ENCODE results near the gene IFT20.

The IFT20 gene

GRCh38 chr17:28371245-28372202 lies 36.3 kb upstream of the IFT20 start, which contains the start of gene SARM1 (continued):
- TF ChIP-seq ZNF37A (tag by site-specific recombination; IDR thresholded peaks at IDR 0.05) (no peak), HOXA7 (CRISPR knock-in tag; IDR thresholded peaks at IDR 0.05; ENCODE audit: borderline replicate concordance) (no peak), SP2 (tag by site-specific recombination; IDR thresholded peaks at IDR 0.05) (peak; percentile 84), KLF1 (tag by site-specific recombination; IDR thresholded peaks at IDR 0.05) (peak; percentile 96), ZNF629 (tag by site-specific recombination; IDR thresholded peaks at IDR 0.05) (peak; percentile 25; the same call in 1 of the 2 replicates), PRDM4 (tag by site-specific recombination; IDR thresholded peaks at IDR 0.05) (0 out of 2 replicates have a peak, but pooled peaks have one; percentile 13), KLF16 (tag by site-specific recombination; IDR thresholded peaks at IDR 0.05) (peak; percentile 40), GLI2 (tag by site-specific recombination; IDR thresholded peaks at IDR 0.05; ENCODE audit: borderline replicate concordance, low read depth) (no peak), ZSCAN30 (tag by site-specific recombination; IDR thresholded peaks at IDR 0.05) (0 out of 2 replicates have a peak, but pooled peaks have one; percentile 48), ZNF433 (tag by site-specific recombination; IDR thresholded peaks at IDR 0.05; ENCODE audit: low read depth) (no peak), ZNF24 (tag by site-specific recombination; IDR thresholded peaks at IDR 0.05) (peak; percentile 65; the same call in 1 of the 2 replicates), SP3 (tag by site-specific recombination; IDR thresholded peaks at IDR 0.05) (peak; percentile 91), ZNF677 (tag by site-specific recombination; IDR thresholded peaks at IDR 0.05) (no peak), KLF10 (tag by site-specific recombination; IDR thresholded peaks at IDR 0.05) (peak; percentile 90), ZNF366 (tag by site-specific recombination; conservative IDR thresholded peaks at IDR 0.05) (peak; percentile 95), ZBTB7A (tag by site-specific recombination; IDR thresholded peaks at IDR 0.05; ENCODE audit: low read depth) (0 out of 2 replicates have a peak, but pooled peaks have one; percentile 33), IKZF3 (tag by site-specific recombination; IDR thresholded peaks at IDR 0.05) (peak; percentile 47), ZNF658 (tag by site-specific recombination; IDR thresholded peaks at IDR 0.05) (no peak), ZNF473 (tag by site-specific recombination; IDR thresholded peaks at IDR 0.05) (no peak), GLIS2 (tag by site-specific recombination; IDR thresholded peaks at IDR 0.05) (peak; percentile 84), CTCF (tag by site-specific recombination; IDR thresholded peaks at IDR 0.05) (0 out of 2 replicates have a peak, but pooled peaks have one; percentile 23), ZNF133 (tag by site-specific recombination; IDR thresholded peaks at IDR 0.05) (peak; percentile 26; the same call in 1 of the 2 replicates), ZFP37 (tag by site-specific recombination; IDR thresholded peaks at IDR 0.05) (peak; percentile 67; the same call in 1 of the 2 replicates), TCF7L2 (IDR thresholded peaks at IDR 0.05; ENCODE audit: borderline replicate concordance, low read depth, low read length) (peak; percentile 46; the same call in 1 of the 2 replicates)
- TF ChIP-seq, protein P1, sequence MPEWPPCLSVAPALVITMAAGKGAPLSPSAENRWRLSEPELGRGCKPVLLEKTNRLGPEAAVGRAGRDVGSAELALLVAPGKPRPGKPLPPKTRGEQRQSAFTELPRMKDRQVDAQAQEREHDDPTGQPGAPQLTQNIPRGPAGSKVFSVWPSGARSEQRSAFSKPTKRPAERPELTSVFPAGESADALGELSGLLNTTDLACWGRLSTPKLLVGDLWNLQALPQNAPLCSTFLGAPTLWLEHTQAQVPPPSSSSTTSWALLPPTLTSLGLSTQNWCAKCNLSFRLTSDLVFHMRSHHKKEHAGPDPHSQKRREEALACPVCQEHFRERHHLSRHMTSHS (tag by site-specific recombination; IDR thresholded peaks at IDR 0.05) = no peak
- TF ChIP-seq, protein P2, sequence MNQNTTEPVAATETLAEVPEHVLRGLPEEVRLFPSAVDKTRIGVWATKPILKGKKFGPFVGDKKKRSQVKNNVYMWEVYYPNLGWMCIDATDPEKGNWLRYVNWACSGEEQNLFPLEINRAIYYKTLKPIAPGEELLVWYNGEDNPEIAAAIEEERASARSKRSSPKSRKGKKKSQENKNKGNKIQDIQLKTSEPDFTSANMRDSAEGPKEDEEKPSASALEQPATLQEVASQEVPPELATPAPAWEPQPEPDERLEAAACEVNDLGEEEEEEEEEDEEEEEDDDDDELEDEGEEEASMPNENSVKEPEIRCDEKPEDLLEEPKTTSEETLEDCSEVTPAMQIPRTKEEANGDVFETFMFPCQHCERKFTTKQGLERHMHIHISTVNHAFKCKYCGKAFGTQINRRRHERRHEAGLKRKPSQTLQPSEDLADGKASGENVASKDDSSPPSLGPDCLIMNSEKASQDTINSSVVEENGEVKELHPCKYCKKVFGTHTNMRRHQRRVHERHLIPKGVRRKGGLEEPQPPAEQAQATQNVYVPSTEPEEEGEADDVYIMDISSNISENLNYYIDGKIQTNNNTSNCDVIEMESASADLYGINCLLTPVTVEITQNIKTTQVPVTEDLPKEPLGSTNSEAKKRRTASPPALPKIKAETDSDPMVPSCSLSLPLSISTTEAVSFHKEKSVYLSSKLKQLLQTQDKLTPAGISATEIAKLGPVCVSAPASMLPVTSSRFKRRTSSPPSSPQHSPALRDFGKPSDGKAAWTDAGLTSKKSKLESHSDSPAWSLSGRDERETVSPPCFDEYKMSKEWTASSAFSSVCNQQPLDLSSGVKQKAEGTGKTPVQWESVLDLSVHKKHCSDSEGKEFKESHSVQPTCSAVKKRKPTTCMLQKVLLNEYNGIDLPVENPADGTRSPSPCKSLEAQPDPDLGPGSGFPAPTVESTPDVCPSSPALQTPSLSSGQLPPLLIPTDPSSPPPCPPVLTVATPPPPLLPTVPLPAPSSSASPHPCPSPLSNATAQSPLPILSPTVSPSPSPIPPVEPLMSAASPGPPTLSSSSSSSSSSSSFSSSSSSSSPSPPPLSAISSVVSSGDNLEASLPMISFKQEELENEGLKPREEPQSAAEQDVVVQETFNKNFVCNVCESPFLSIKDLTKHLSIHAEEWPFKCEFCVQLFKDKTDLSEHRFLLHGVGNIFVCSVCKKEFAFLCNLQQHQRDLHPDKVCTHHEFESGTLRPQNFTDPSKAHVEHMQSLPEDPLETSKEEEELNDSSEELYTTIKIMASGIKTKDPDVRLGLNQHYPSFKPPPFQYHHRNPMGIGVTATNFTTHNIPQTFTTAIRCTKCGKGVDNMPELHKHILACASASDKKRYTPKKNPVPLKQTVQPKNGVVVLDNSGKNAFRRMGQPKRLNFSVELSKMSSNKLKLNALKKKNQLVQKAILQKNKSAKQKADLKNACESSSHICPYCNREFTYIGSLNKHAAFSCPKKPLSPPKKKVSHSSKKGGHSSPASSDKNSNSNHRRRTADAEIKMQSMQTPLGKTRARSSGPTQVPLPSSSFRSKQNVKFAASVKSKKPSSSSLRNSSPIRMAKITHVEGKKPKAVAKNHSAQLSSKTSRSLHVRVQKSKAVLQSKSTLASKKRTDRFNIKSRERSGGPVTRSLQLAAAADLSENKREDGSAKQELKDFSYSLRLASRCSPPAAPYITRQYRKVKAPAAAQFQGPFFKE (tag by site-specific recombination; IDR thresholded peaks at IDR 0.05; ENCODE audit: borderline replicate concordance) = 0 out of 2 replicates have a peak, but pooled peaks have one; percentile 32
- TF ChIP-seq, protein P3, sequence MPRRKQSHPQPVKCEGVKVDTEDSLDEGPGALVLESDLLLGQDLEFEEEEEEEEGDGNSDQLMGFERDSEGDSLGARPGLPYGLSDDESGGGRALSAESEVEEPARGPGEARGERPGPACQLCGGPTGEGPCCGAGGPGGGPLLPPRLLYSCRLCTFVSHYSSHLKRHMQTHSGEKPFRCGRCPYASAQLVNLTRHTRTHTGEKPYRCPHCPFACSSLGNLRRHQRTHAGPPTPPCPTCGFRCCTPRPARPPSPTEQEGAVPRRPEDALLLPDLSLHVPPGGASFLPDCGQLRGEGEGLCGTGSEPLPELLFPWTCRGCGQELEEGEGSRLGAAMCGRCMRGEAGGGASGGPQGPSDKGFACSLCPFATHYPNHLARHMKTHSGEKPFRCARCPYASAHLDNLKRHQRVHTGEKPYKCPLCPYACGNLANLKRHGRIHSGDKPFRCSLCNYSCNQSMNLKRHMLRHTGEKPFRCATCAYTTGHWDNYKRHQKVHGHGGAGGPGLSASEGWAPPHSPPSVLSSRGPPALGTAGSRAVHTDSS (tag by site-specific recombination; IDR thresholded peaks at IDR 0.05) = no peak

All from HEK293 (cell line).